A549 (cell line): ENCODE data around the gene CSPG4.

Source experiments
- BHLHE40 ChIP-seq: IDR thresholded peaks from 2 replicates; pipeline ENCODE4 v1.6.1; 2012; ENCODE audit warnings: low read depth, low read length, inconsistent platforms
- CEBPB ChIP-seq, 2 experiments: fragments of >200 bp in 1 of 2; sonication (Bioruptor Twin) in 1 of 2; formaldehyde crosslinking in 1 of 2; IDR thresholded peaks; 2 replicates each; pipeline ENCODE4 v1.6.1; 2012 to 2016
- ESRRA ChIP-seq: fragments of 150-350 bp; IDR thresholded peaks from 2 replicates; pipeline ENCODE4 v1.6.1; 2014; ENCODE audit warnings: mild to moderate bottlenecking, low read length, borderline replicate concordance
- KDM1A ChIP-seq: fragments of 200-600 bp; sonication (generic); IDR thresholded peaks from 2 replicates; pipeline ENCODE4 v1.6.1; 2016; ENCODE audit warnings: low read depth, mild to moderate bottlenecking
- MYC ChIP-seq: IDR thresholded peaks from 2 replicates; pipeline ENCODE4 v1.6.1; 2012; ENCODE audit warnings: mild to moderate bottlenecking, inconsistent platforms, low read length, improper control_type of control experiment, borderline replicate concordance
- POLR2A ChIP-seq: IDR thresholded peaks from 2 replicates; pipeline ENCODE4 v1.6.1; 2012; ENCODE audit warnings: mild to moderate bottlenecking, low read length
- RAD21 ChIP-seq, 2 experiments: fragments of >200 bp in 1 of 2; sonication (Bioruptor Twin) in 1 of 2; formaldehyde crosslinking in 1 of 2; IDR thresholded peaks in 1 of 2; conservative IDR thresholded peaks in 1 of 2; 2 replicates in 1 of 2; 3 replicates in 1 of 2; pipeline ENCODE4 v1.6.1; 2012 to 2018; ENCODE audit warnings: inconsistent platforms in 1 of 2
- RFX5 ChIP-seq: fragments of 450-650 bp; IDR thresholded peaks from 2 replicates; pipeline ENCODE4 v1.7.1; 2014; ENCODE audit warnings: antibody characterized with exemption, mild to moderate bottlenecking, moderate library complexity
- SMC3 ChIP-seq: fragments of >200 bp; sonication (Bioruptor Twin); formaldehyde crosslinking; IDR thresholded peaks from 3 replicates; pipeline ENCODE4 v1.6.1; 2018; ENCODE audit warnings: inconsistent platforms
- TP53 ChIP-seq: fragments of 250-450 bp; sonication (Bioruptor Pico); IDR thresholded peaks from 2 replicates; pipeline ENCODE4 v1.5.0; 2021; ENCODE audit warnings: mild to moderate bottlenecking, moderate library complexity
- ZFP36 ChIP-seq: fragments of 450-650 bp; IDR thresholded peaks from 2 replicates; pipeline ENCODE4 v1.6.1; 2014; ENCODE audit warnings: borderline replicate concordance; ENCODE audit not compliant: partially characterized antibody
- TF ChIP-seq, protein P1 (sequence below): fragments of >200 bp; sonication (Bioruptor Twin); formaldehyde crosslinking; IDR thresholded peaks from 3 replicates; pipeline ENCODE4 v1.5.1; 2016
- TF ChIP-seq, protein P2 (sequence below): IDR thresholded peaks from 2 replicates; pipeline ENCODE4 v1.6.1; 2012
- TF ChIP-seq, protein P3 (sequence below): IDR thresholded peaks from 2 replicates; pipeline ENCODE4 v1.6.1; 2012

GRCh38 chr15:75647370-75648155 is 65.1 kb downstream of the CSPG4 start, which contains the start of gene SNX33:
- TF ChIP-seq, protein P1, sequence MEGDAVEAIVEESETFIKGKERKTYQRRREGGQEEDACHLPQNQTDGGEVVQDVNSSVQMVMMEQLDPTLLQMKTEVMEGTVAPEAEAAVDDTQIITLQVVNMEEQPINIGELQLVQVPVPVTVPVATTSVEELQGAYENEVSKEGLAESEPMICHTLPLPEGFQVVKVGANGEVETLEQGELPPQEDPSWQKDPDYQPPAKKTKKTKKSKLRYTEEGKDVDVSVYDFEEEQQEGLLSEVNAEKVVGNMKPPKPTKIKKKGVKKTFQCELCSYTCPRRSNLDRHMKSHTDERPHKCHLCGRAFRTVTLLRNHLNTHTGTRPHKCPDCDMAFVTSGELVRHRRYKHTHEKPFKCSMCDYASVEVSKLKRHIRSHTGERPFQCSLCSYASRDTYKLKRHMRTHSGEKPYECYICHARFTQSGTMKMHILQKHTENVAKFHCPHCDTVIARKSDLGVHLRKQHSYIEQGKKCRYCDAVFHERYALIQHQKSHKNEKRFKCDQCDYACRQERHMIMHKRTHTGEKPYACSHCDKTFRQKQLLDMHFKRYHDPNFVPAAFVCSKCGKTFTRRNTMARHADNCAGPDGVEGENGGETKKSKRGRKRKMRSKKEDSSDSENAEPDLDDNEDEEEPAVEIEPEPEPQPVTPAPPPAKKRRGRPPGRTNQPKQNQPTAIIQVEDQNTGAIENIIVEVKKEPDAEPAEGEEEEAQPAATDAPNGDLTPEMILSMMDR = peak; percentile 67
- TF ChIP-seq POLR2A (peak; percentile 83), CEBPB (IDR thresholded peaks at IDR 0.05) (no peak), KDM1A (no peak), TP53 (no peak), RAD21 (conservative IDR thresholded peaks at IDR 0.05 in 1 of 2, IDR thresholded peaks at IDR 0.05 in 1 of 2) (peak in 1 of 2 experiments; percentile 42; a peak in 2 of 5 replicates), ZFP36 (no peak), RFX5 (no peak), BHLHE40 (no peak; the same call in 1 of the 2 replicates), SMC3 (peak; percentile 57), MYC (no peak), ESRRA (no peak)
- TF ChIP-seq, protein P2, sequence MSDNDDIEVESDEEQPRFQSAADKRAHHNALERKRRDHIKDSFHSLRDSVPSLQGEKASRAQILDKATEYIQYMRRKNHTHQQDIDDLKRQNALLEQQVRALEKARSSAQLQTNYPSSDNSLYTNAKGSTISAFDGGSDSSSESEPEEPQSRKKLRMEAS = peak; percentile 62; the same call in 1 of the 2 replicates
- TF ChIP-seq, protein P3, sequence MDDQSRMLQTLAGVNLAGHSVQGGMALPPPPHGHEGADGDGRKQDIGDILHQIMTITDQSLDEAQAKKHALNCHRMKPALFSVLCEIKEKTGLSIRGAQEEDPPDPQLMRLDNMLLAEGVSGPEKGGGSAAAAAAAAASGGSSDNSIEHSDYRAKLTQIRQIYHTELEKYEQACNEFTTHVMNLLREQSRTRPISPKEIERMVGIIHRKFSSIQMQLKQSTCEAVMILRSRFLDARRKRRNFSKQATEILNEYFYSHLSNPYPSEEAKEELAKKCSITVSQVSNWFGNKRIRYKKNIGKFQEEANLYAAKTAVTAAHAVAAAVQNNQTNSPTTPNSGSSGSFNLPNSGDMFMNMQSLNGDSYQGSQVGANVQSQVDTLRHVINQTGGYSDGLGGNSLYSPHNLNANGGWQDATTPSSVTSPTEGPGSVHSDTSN = no peak
